ENCODE data around the gene CA9. TPM values are rescaled to one million over a fixed set of nuclear protein-coding genes. Genes with fewer than 3 reads are reported as not detected.
A peak's percentile ranks its signal among the peaks of the same experiment; 100 is the strongest.

CA9 gene
- total and polyA plus RNA-seq, 9 of the 15 experiments (the other 6 are each of a cell fraction or from before 2014, with no cell fraction given): 0.15 to 10.6 (median 0.60) TPM; not detected in 4

- Histone ChIP-seq H3K27me3 (ENCODE audit: control insufficient read depth in 2 of 2, insufficient read depth in 2 of 2, low read length in 2 of 2) (no peaks in the 10 kb centered on the region), H3K9me3 (replicated peaks; ENCODE audit: control insufficient read depth, insufficient read depth, low read depth, low read length) (no peaks in the 10 kb centered on the region), H3K4me1 (replicated peaks in 1 of 2; ENCODE audit: control insufficient read depth in 2 of 2, insufficient read depth in 2 of 2, low read length in 2 of 2) (peaks cover 14 to 26% of the 10 kb centered on the region in 2 experiments; a peak in 4 of 5 replicates), H3K79me2 (ENCODE audit: control insufficient read depth, insufficient read depth, low read length) (peaks cover 8% of the 10 kb centered on the region; the same call in 2 of the 3 replicates), H2AFZ (ENCODE audit: low read depth, low read length) (peak within 1 kb of the TSS; percentile 99), H3K36me3 (ENCODE audit: control insufficient read depth, insufficient read depth, low read length) (peaks cover 27% of the 10 kb centered on the region; the same call in 2 of the 3 replicates), H3K4me3 (peak within 1 kb of the TSS; percentile 89), H3K9ac (ENCODE audit: insufficient read depth in 1 of 2, low read depth in 2 of 2, low read length in 2 of 2) (peak within 1 kb of the TSS; percentile 86 to 96), H3K4me2 (ENCODE audit: insufficient read depth, low read length) (peak within 1 kb of the TSS; percentile 96), H3K9me1 (ENCODE audit: control insufficient read depth, insufficient read depth, low read length) (no peaks in the 10 kb centered on the region), H4K20me1 (replicated peaks; ENCODE audit: control insufficient read depth, insufficient read depth, low read length) (no peaks in the 10 kb centered on the region), H3K27ac (ENCODE audit: extremely low read depth, low read depth, low read length) (peak within 1 kb of the TSS; percentile 98)
- intact Hi-C loops (cut with micrococcal nuclease): loop anchor here (2.0 to 5.0 kb wide), 3 partner anchors 40 to 75 kb away; partner anchors contain the start of genes CREB3, TESK1 and TLN1
- WGBS (ENCODE audit: insufficient coverage, low coverage, missing lambda C conversion rate): 0% methylated on average over 15 of the region's 42 CpGs
- DNase-seq (ENCODE audit: extremely low read depth in 1 of 4, low spot score in 3 of 4) (peak; percentile 80 to 98 (median 86)), FAIRE-seq (peak; percentile 95), ATAC-seq (peak; percentile 96)
- ChIA-PET CTCF (ENCODE audit: low intra/inter-chr PET ratio) (no interaction called here), POLR2A (interaction anchor here (0.6 to 2.6 kb wide), 16 partner anchors 9 to 326 kb away, joined by 3 to 14 read pairs (median 3); partner anchors contain the start of genes CREB3 and TLN1)
- in situ Hi-C loops (cut with MboI): no loop called here
- BruUV-seq (replicated peaks): no TSS peak
- TF ChIP-seq NFE2 (IDR thresholded peaks at IDR 0.05; ENCODE audit: low read depth) (no peak), FOXK1 (CRISPR knock-in tag; IDR thresholded peaks at IDR 0.05; ENCODE audit: borderline replicate concordance) (peak; percentile 59; the same call in 1 of the 2 replicates), ZNF764 (CRISPR knock-in tag; IDR thresholded peaks at IDR 0.05; ENCODE audit: low read depth) (no peak), SIX5 (IDR thresholded peaks at IDR 0.05; ENCODE audit: borderline replicate concordance in 1 of 2, insufficient read depth in 1 of 2, low read depth in 1 of 2, low read length in 2 of 2) (no peak), ARNT (IDR thresholded peaks at IDR 0.05) (peak; percentile 46 to 71; a peak in 1 of 4 replicates), MAFG (tag; conservative IDR thresholded peaks at IDR 0.05) (no peak), RBM34 (IDR thresholded peaks at IDR 0.05; ENCODE audit: borderline replicate concordance, insufficient read depth, low read length) (no peak), ZBTB33 (CRISPR knock-in tag; IDR thresholded peaks at IDR 0.05) (0 out of 2 replicates have a peak, but pooled peaks have one; percentile 73), CHCHD3 (CRISPR knock-in tag; IDR thresholded peaks at IDR 0.05) (no peak), ZFP36 (IDR thresholded peaks at IDR 0.05; ENCODE audit: low read depth, low read length, partially characterized antibody) (peak; percentile 16), PREB (CRISPR knock-in tag; IDR thresholded peaks at IDR 0.05) (no peak), ZFP1 (CRISPR knock-in tag; IDR thresholded peaks at IDR 0.05) (no peak), PCBP2 (IDR thresholded peaks at IDR 0.05; ENCODE audit: low read depth, low read length, poor library complexity, severe bottlenecking) (no peak), ZNF551 (CRISPR knock-in tag; IDR thresholded peaks at IDR 0.05) (no peak), SMARCA5 (IDR thresholded peaks at IDR 0.05) (peak; percentile 74), FOXP4 (CRISPR knock-in tag; IDR thresholded peaks at IDR 0.05; ENCODE audit: borderline replicate concordance) (0 out of 2 replicates have a peak, but pooled peaks have one; percentile 30), SMARCB1 (IDR thresholded peaks at IDR 0.05; ENCODE audit: insufficient read length, low read depth) (no peak), EHMT2 (IDR thresholded peaks at IDR 0.05) (no peak)
These were observed 16.1 kb upstream of the CA9 start, which contains the start of gene RMRP for GRCh38 chr9:35657546-35658136. RMRP (minus strand) TSS chr9:35658019.

Data from K562 (cell line).